GM21737 (cell line): ENCODE data around the gene PRICKLE3.
"Not testable (repeated sequence)": the region's sequence is repeated elsewhere in the genome, so short reads cannot be mapped to it uniquely, and the experiment has no call there.

ENCODE experiments used
- ATAC-seq: cut with Tn5 transposase; IDR thresholded peaks from one replicate; pipeline ENCODE4 v1.9.1; 2021; ENCODE audit warnings: mild to moderate bottlenecking, moderate library complexity; ENCODE audit not compliant: unreplicated experiment

The PRICKLE3 gene

DNA sequence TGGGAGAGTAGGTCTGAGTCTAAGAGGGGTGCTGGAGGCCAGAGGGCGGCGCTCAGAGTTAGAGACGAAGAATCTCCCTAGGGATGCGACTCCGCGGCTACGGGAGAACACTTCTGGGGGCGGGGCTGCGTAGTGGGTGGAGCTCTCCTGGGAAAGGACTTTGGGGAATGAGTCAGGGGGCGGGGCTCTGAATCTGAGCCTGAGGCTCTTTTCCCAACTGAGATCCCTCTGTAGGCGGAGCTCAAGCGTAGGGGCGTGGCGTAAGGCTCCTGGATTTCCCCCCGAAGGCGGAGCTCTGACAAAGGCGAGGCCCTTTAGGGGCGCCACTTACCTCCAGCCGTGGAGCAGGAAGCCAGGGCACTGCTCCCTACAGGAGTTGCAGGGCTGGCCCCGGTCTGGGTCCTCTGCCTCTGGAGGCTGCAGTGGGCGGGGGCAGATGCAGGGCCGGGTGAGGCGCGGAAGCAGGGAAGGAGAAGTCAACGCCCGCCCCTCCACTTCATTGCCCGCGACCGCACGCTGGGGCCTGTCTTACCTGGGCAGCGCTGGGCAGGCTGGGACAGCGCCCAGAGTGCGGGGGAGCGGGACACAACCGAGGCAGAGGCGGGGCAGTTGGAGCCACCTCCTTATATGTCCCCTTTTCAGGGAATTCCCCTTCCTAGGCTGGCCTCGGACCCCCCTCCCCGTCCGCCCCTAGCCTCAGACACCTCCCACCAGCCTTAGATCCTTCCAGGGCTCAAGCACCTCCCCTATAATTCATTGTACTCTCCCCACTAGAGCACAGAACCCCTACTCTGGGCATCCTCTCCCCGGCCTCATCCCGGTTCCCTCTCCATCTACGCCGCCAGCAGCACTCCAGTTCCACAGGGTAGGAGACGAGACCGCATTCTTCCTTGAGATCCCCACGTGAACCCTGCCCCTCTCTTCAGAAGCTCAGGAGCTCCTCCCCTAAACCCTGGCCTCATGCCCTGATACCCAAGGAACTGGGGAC, 1.6 kb downstream of the PRICKLE3 start:
- no peak for ATAC-seq

DNA sequence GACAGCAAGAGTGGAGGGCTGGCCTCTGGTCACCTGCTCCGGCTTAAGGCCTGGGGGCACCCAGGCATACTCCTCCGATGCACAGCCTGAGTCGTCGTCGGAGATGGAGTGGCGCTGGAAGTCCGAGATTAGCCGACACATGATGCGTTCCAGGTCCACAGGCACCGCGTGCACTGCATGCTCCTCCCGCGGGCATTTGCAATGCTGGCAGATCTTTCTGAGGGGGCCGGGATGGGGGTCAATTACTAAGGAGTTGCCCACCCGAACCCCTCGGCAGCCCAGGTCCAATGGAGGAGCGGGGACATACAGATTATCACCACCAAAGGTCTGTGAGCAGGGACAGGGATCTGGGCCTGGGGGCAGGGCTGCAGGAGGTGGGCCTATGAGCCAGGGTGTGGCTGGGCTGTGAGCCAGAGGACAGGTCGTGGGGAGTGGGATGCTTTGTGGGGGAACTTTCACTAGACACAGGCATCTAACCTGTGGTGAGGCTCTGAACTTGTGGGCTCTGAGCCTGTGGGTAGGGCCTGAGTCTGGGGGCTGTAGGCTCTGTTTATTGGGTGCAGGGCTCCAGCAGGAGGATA, 2.4 kb downstream of the PRICKLE3 start:
- ATAC-seq = no peak

DNA sequence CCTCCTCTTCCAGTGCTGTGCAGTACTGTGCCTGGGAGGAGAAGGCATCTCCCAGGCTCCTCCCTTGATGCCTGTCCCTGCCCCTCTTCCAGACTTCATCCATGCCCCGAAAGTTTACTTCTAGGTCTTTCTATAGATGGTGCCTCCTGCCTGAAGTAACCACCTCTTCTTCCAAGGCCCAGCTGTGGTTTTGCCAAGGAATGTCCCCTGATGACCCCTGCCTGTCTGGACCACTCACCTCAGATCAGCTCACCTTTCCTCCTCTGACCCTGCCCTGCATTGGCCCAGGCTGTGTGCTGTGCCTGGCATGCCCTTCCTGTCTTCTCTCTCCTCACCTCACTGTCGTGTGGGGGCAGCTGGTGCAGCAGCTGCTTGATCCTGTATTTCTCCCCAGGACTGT, 6.8 kb downstream of the PRICKLE3 start:
- no peak for ATAC-seq

DNA sequence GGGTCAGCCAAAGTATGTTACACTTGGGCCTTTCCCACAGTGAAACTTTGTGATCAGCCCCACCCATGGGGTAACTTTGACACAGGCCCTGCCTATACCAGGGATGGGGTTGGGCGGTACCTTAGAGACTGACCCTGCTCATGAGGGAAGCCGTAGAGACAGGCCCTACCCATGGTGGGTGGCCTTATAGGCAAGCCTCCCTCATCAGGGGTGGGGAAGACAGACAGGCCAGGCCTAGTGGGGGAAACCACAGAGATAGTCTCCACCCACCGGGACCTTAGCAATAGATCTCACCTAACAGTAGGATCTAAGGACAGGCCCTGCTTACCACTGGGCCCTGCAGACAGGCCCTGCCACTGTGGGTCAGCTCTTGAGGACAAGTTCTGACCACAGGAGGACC, 7.6 kb downstream of the PRICKLE3 start:
- no peak for ATAC-seq

DNA sequence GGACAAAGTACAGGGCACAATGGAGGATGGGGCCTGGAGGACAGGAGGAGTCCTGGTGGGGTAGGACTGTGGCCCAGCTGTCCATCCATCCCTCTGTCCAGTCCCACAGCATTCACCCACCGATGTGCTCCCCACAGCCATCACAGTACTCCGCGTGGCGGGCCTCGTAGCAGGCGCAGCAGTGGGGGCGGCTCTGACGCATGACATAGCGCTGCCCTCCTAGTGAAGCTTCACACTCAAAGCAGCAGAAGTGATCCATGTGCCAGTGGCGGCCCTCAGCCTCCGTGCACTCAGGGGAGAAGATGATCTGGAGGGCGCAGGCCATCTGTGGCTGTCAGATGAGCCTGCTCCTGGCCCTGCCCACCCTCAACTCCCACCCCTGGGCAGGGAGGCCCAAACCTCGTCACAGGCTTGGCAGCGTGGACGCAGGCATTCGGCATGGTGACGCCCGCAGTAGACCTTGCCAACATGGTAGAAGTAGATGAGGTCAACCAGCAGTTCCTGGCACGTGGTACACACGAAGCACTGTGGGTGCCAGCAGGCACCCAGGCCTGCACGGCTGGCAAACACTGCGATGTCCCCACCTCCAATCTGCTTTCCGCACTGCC, 8.2 kb downstream of the PRICKLE3 start:
- no peak for ATAC-seq

DNA sequence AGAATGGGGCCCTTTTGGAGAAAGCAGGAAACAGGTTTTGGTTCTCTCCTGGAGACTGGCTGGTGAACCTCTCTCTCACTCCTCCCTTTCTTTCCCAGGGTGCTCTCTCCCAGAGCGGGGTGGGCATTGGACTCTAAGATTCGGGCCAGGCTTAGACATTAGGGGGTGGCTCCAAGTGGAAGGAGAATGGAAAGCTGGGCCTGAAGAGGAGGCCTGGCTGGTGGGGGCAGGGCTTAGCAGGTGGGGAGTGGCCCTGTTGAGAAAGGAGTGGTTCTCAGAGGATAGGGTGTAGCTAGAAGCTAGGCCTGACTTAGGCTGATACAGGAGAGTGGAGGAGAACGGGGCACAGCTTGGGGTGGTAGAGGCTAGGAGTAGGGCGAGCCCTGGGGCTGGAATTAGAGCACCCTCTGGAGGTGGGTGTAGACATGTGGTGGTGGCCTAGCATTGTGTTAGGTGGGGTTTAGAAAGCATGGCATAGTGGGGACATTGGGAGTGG, 8.8 kb downstream of the PRICKLE3 start:
- ATAC-seq = no peak

DNA sequence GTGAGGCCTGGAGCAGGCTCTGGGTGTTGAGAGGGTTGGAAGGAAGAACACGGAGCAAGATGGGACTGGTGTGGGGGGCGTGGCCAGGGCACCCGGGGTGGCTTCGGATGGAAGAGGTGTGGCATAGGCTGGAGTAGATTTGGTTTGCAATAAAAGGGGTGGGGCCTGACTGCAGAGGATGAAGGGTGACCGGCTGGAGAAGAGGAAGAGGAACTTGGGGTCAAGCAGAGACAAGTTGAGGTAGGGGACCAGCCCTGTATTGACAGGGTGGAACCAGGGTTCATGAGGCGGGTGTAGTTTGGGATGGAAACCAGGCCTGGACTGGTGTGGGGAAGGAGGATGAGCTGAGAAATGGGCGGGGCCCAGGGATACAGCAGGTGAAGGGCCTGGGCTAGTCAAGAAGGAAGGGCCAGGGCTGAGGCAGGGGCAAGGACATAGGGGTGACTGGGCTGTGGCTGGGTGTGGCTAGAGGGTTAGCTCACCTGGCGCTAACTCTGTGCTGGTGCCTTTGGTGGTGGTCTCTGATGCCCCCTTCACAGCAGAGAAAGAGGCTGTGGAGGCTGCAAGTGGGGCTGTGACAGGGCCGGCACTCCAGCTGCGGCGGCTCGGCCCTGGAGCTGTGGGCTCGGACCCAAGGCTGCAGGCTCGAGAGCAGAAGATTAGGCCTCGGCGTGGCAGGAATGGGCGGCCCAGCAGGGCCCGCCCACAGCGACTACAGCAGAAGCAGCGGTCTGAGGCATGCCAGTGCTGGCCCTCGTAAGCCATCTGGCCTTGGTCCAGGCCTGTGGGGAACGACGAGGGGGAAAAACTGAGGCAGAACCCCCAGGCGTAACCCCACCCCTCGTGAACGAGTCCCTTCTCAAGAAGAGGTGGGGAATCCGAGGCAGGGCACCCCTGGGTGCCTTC, 9.5 kb downstream of the PRICKLE3 start:
- no peak for ATAC-seq

DNA sequence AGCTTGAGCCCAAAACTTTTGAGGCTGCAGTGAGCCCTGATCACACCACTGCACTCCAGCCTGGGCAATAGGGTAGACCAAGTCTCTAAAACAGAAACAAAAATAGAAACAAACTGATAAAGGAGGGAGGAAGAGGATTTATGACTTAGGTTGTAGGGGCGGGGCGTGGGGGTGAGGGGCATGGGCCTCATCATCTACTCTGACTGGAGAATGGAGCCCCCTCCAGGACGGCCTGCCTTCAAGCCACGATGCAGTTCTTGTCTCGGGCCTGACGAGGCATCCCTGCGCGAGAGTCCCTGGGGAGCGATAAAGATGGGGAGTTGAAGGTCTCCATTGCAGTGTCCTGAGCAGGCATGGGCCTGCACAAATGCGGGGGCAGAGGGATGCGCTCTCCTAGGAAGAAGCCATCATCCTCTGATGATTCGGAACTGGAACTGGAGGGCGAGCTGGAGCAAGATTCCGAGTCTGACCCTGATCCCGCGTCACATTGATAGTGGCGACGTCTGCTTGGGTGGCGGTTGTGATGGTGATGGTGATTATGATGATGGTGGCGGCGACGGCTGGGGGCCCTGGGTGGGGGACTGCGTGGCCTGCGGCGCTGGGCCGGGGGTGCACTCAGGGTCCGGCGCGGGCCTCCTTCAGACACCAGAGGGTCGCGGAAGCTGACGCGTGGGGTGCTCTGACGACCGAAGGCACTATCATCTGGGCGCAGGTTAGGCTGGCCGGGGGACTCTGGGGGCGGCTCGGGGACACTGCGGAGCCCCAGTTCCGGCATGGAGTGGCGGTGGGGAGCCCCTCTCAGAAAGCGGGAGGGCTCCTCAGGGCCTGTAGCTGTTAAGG, 10.5 kb downstream of the PRICKLE3 start:
- no peak for ATAC-seq

DNA sequence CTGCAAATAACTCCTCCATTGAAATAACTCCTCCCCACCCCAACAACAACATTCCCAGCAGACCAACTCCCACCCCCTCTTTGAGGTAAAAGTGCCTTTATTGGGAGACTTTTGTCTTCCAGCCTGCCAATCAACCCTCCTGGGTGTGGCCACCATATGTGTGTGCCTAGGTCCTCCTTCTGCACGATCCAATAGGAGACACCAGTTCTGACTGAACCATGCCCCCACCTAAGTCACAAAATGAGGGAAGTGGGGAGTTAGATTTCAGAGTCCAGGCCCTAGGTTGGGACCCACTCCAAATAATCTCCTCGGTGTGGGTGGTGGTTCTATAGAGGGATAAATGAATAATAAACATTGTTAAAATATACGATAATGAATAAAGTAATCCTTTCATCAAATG, 11.4 kb downstream of the PRICKLE3 start:
- no peak for ATAC-seq

DNA sequence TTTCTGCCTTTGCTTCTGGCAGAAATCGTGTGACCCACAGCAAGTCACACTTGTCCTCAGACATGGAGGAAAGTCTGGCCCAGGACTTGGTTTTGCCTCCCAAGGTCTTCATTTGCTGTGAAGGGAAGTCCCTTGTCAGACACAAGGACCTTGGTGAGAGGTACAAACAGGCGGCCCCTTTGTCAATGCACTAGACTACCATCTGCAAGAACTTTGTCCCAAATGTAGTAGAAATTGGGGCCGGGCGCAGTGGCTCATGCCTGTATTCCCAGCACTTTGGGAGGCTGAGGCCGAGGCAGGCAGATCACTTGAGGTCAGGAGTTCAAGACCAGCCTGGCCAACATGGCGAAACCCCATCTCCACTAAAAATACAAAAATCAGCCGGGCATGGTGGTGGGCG, 12.6 kb downstream of the PRICKLE3 start:
- not testable (repeated sequence) for ATAC-seq

DNA sequence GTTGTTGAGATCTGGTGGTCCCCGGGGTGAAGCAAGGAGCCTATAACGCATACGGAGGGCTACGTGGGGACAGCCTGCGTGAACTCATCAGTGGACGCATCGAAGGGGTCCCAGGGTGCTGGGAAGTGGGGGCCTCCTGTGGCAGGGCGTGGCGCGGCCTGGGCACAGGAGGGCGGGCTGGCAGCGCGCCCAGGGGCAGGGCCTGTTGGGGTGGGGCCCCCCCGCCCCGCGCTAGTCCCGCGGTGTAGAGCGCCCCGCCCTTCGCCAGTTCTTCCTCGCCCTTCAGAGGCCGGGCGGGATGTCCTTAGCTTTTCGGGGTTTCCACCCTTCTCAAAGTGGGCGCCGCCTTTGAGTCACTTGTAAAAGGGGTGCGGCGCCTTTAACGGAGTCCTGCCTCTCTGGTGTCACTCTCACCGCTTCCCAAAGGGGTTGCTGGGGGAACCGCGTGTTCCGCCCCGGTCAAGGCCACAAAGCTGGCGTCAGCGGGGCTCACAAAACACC, 13.8 kb downstream of the PRICKLE3 start:
- ATAC-seq = peak; percentile 73

DNA sequence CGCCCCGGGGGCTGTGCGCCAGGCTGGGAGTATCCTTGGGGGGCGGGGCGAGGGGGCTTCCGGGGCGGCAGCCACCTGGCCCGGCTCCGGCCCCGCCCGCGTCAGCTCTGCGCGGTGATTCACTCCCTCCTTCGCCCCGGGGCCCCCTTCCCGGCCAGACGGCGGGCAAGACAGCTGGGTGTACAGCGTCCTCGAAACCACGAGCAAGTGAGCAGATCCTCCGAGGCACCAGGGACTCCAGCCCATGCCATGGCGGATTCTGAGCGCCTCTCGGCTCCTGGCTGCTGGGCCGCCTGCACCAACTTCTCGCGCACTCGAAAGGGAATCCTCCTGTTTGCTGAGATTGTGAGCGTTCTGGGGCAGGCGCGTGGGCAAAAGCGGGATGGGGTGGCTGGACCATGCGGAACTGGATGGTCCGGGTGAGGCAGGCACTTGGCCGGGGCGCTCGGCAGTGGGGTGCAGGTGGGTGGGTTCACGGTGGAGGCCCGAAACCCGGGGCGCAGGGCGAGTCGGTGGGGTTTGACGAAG, 14.4 kb downstream of the PRICKLE3 start, which contains the start of gene PLP2:
Gene PLP2 (plus strand): TSS at position 147 of the 528 bp plus-strand sequence. CDS start 103 bp downstream, at position 250.
- no peak for ATAC-seq

DNA sequence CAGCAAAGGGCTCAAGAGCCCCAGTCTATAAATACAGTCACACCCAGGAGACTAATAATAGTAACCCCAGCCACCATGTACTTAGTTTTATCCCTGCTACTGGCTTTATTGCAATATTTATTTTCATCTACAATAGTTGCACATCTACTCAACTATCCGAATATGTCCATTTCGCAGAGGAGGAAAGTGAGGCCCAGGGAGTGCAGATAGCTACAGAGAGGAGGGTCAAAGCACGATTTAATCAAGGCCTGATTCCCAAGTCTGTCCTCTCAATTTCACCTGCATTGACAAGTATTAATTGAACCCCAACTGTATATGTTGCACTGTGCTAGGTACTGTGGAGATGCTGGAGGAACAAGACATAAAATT, 18.4 kb downstream of the PRICKLE3 start:
- ATAC-seq = no peak

DNA sequence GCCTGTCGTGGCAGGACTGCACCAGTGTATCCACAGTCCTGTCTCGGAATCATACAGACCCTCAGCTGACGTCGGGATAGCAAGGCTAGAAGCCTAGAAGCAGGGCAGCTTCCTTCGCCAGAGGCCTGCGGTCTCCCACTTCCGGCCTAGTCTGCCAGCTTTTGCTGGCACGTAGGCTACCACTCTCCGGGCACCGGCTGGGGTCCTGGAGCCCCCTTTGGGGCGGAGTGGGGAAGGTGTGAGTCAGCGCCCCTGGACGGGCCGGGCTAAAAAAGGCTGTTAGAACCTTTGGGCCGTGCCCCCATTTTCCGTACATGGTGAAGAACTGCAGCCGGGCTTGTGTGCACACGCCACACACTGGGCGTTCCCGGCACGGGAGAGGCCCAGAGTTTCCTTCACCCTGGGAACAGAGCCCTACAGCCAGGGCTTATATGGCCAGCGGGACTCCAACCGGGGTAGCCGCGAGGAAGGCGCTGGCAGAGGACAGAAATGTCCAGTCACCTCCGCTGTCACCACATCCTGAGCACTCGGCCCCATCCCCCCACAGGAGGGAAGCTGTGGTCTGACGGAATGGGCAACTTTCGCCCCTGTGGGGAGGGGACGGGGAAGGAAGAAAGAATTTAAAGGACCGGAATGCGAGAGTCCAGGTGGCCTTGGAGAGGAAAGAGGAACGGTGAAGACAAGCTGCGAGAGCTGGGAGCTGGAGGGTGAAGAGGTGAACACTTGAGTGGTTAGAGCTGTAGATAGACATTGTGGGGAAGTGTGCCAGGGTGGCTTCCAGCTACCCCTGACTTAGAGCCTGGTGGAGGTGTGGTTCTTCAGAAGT, 19.0 kb downstream of the PRICKLE3 start:
- peak; percentile 22 for ATAC-seq

DNA sequence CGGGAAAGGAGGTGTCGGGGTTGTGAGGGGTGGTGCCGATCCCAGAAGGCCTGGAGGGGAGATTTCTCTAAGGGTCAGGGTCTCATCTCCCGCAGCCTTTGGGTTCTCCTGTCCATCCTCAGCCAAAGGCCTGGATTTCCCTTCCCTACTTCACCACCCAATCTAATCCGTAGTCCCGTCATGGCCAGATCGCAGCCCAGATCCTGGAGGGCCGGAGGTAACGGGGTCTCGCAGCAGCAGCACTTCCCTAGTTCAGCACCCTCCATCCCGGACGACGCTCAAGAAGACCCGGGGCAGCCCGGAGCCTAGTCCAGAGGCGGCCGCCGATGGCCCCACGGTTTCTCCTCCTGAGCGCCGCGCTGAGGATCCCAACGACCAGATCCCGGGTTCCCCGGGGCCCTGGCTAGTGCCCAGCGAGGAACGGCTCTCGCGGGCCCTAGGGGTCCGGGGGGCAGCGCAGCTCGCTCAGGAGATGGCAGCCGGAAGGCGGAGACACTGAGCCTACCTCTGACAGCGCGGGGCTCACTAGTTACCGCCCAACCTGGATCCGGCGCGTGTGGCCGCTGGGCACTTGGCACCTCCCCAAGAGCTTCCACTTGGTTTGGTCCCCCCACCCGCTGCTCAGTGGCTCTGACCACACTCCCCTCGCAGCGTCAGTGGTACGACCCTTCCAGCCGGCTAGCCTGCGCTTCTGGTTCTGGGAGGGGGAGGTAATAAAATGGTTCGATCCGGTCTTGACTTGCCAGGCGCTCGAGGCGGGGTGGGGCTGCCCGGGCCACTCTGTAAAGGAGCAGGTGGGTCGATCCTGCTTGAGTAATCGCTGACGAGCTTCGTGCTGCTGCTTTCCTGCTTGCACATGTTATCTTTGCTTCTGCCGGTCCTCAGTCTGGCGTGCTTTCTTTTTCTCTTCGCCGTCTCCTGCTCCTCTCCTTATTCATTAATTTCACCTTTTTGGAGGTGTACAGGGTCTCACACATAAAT, 20.0 kb downstream of the PRICKLE3 start:
- peak; percentile 34 for ATAC-seq

DNA sequence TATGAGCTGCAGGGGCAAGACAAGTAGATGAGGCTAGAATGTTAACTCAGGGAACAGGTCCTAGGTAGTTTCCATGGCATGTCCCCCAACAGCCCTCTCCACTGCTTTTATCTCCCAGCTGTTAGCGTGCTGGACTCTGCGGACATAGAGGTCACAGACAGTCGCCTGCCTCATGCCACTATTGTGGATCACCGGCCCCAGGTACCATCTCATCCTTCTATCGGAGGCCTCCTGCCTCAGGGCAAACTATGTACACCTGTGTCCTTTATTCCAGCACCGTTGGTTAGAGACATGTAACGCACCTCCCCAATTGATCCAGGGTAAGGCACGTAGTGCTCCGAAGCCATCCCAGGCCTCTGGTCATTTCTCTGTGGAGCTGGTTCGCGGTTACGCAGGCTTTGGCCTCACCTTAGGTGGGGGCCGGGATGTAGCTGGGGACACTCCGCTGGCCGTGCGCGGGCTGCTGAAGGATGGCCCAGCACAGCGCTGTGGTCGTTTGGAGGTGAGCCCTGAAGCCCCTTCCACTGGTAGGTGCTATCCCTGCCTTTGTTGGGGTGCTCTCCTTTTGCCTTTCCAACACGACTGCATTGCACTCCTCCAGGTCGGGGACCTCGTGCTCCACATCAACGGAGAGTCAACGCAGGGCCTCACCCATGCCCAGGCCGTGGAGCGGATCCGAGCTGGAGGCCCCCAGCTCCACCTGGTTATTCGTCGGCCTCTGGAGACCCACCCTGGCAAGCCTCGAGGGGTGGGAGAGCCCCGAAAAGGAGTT, 21.4 kb downstream of the PRICKLE3 start:
- ATAC-seq = no peak
